Right ventricle myocardium inferior (tissue), 1 donor: ENCODE results near the gene PPP2R5B. TPM values are rescaled to one million over a fixed set of nuclear protein-coding genes. Genes with fewer than 3 reads are reported as not detected.

Experiments
- ATAC-seq: fragments of 200-7000 bp; cut with Tn5 transposase; one replicate; pipeline ENCODE4 v1.9.1; 2020; ENCODE audit warnings: mild to moderate bottlenecking, moderate library complexity
- DNase-seq: peaks from one replicate; pipeline ENCODE4 v3.0.0; 2021; ENCODE audit errors: missing footprints
- intact Hi-C: fragments of 100-400 bp; cut with DNase I; formaldehyde crosslinking; loops from one replicate; pipeline ENCODE4 v1.11.0; 2022
- total RNA-seq: library from RNA; stranded (reverse); fragmentation: NEBNext Ultra II Directional; extraction: Animal tissue kit (Norgen Biotek cat#: 25700); gene quantifications from one replicate; pipeline ENCODE4 v1.2.1, GENCODE V29; 2021
- donor health status: DM: no; HTN: yes; CAD: no; lungs with severe emphysema.

Gene PPP2R5B
- total RNA-seq, 1 donor from 2014 or later: 20.6 TPM

- DNase-seq (no peak), ATAC-seq (no peak)
- intact Hi-C loops: loop anchor here (5.0 kb wide), 1 partner anchor 94 kb away; the partner anchor contains the start of gene ARL2
Measured at GRCh38 chr11:64918017-64918416, 6.5 kb upstream of the PPP2R5B start.

- ATAC-seq (no peak), DNase-seq (no peak)
- intact Hi-C loops: loop anchor here (5.0 kb wide), 4 partner anchors 53 to 208 kb away; partner anchors contain the start of genes ARL2, MAJIN and SNX15
Measured at GRCh38 chr11:64919627-64920026, 4.9 kb upstream of the PPP2R5B start.

- intact Hi-C loops: loop anchor here (5.0 kb wide), 3 partner anchors 52 to 207 kb away; partner anchors contain the start of genes MAJIN and SNX15
- ATAC-seq: no peak
Measured at GRCh38 chr11:64920124-64920523, 4.4 kb upstream of the PPP2R5B start.

GRCh38 chr11:64921384-64921783 lies 3.1 kb upstream of the PPP2R5B start:
- no peak for ATAC-seq
- no peak for DNase-seq
- intact Hi-C loops: loop anchor here (5.0 kb wide), 3 partner anchors 51 to 206 kb away; partner anchors contain the start of genes MAJIN and SNX15

More at GRCh38 chr11:64920124-64920523, 4.4 kb upstream of the PPP2R5B start:
- DNase-seq: no peak

- ATAC-seq (no peak), DNase-seq (no peak)
- intact Hi-C loops: loop anchor here (5.0 kb wide), 3 partner anchors 49 to 204 kb away; partner anchors contain the start of genes MAJIN and SNX15
Measured at GRCh38 chr11:64923151-64923661, 1.3 kb upstream of the PPP2R5B start.

- intact Hi-C loops: loop anchor here (5.0 kb wide), 3 partner anchors 47 to 202 kb away; partner anchors contain the start of genes MAJIN and SNX15
- DNase-seq: no peak
- ATAC-seq: no peak
Measured at GRCh38 chr11:64924910-64925284, 408 bp downstream of the PPP2R5B start.

GRCh38 chr11:64925536-64926436 lies 1.3 kb downstream of the PPP2R5B start:
- DNase-seq (no peak), ATAC-seq (no peak)
- intact Hi-C loops: no loop called here

- DNase-seq (no peak), ATAC-seq (no peak)
- intact Hi-C loops: no loop called here
Measured at GRCh38 chr11:64926689-64927088, 2.2 kb downstream of the PPP2R5B start.

GRCh38 chr11:64928957-64929356 lies 4.5 kb downstream of the PPP2R5B start:
- ATAC-seq (no peak), DNase-seq (no peak)
- intact Hi-C loops: no loop called here

GRCh38 chr11:64929625-64930024 lies 5.1 kb downstream of the PPP2R5B start:
- intact Hi-C loops: no loop called here
- no peak for ATAC-seq
- no peak for DNase-seq

- DNase-seq (no peak), ATAC-seq (no peak)
- intact Hi-C loops: no loop called here
Measured at GRCh38 chr11:64930340-64930739, 5.9 kb downstream of the PPP2R5B start.

- DNase-seq (no peak), ATAC-seq (no peak)
- intact Hi-C loops: no loop called here
Measured at GRCh38 chr11:64931290-64931689, 6.8 kb downstream of the PPP2R5B start.

- no peak for ATAC-seq
- intact Hi-C loops: no loop called here
- no peak for DNase-seq
Measured at GRCh38 chr11:64932324-64932723, 7.8 kb downstream of the PPP2R5B start.

- intact Hi-C loops: no loop called here
- DNase-seq: no peak
- no peak for ATAC-seq
Measured at GRCh38 chr11:64933213-64933934, 8.9 kb downstream of the PPP2R5B start.

GRCh38 chr11:64933935-64934681 lies 9.6 kb downstream of the PPP2R5B start:
- intact Hi-C loops: no loop called here
- ATAC-seq: no peak
- no peak for DNase-seq

- ATAC-seq: no peak
- intact Hi-C loops: no loop called here
- DNase-seq: no peak
Measured at GRCh38 chr11:64934682-64935358, 10.3 kb downstream of the PPP2R5B start.

GRCh38 chr11:64935359-64936081 lies 11.0 kb downstream of the PPP2R5B start, which contains the start of gene GPHA2:
Gene GPHA2 (minus strand): TSS chr11:64935893. CDS start chr11:64935460, 433 bp downstream.
- intact Hi-C loops: no loop called here
- DNase-seq: no peak
- no peak for ATAC-seq
